ENCODE measurements around the gene TGM2.

- TF ChIP-seq FOSL2 (IDR thresholded peaks at IDR 0.05) (no peak), FOSL2 (CRISPR knock-in tag; IDR thresholded peaks at IDR 0.05) (no peak), RFX5 (IDR thresholded peaks at IDR 0.05) (no peak), PHF8 (IDR thresholded peaks at IDR 0.05; ENCODE audit: borderline replicate concordance, low read depth) (no peak), HOXA7 (CRISPR knock-in tag; IDR thresholded peaks at IDR 0.05) (no peak), KDM5A (IDR thresholded peaks at IDR 0.05) (no peak), CEBPB (IDR thresholded peaks at IDR 0.05) (no peak), CTCF (IDR thresholded peaks at IDR 0.05) (no peak)
Measured at GRCh38 chr20:38164624-38165088, 414 bp downstream of the TGM2 start.
